ENCODE data around the gene PEX3.
A peak's percentile ranks its signal among the peaks of the same experiment; 100 is the strongest.

PEX3 gene

GRCh38 chr6:143450453-143451371, at the start of gene PEX3, which contains the start of gene ADAT2:
Gene PEX3 (plus strand): TSS chr6:143450805. CDS start chr6:143451043, 238 bp downstream.
Gene ADAT2 (minus strand): TSS chr6:143450695. CDS start chr6:143450658, 37 bp downstream.
- Histone ChIP-seq H3K9ac (ENCODE audit: low read length) (peak within 1 kb of the TSS; percentile 88), H3K27me3 (ENCODE audit: control insufficient read depth, insufficient read depth, low read length) (no peaks in the 10 kb centered on the region), H3K36me3 (ENCODE audit: control insufficient read depth, insufficient read depth, low read length) (no peaks in the 10 kb centered on the region), H3K4me1 (ENCODE audit: control insufficient read depth, insufficient read depth, low read length) (peaks cover 9% of the 10 kb centered on the region), H3K27ac (ENCODE audit: low read depth, low read length) (peak within 1 kb of the TSS; percentile 61), H3K4me3 (ENCODE audit: low read length) (peak within 1 kb of the TSS; percentile 90)

GRCh38 chr6:143401068-143401446, 49.5 kb upstream of the PEX3 start:
- H3K4me1 ChIP-seq (ENCODE audit: control insufficient read depth, insufficient read depth, low read length), result no peaks in the 10 kb centered on the region
- no peak overlapping the region for H3K9ac ChIP-seq (ENCODE audit: low read length)
- no peak overlapping the region for H3K4me3 ChIP-seq (ENCODE audit: low read length)
- no peak overlapping the region for H3K27ac ChIP-seq (ENCODE audit: low read depth, low read length)
- H3K36me3 ChIP-seq (ENCODE audit: control insufficient read depth, insufficient read depth, low read length), result no peaks in the 10 kb centered on the region
- H3K27me3 ChIP-seq (ENCODE audit: control insufficient read depth, insufficient read depth, low read length), result no peaks in the 10 kb centered on the region

- Histone ChIP-seq H3K36me3 (ENCODE audit: control insufficient read depth, insufficient read depth, low read length) (no peaks in the 10 kb centered on the region), H3K27ac (ENCODE audit: low read depth, low read length) (no peak overlapping the region)
Observed at GRCh38 chr6:143401636-143402370, 48.8 kb upstream of the PEX3 start.

GRCh38 chr6:143402721-143403336, 47.8 kb upstream of the PEX3 start:
- Histone ChIP-seq H3K36me3 (ENCODE audit: control insufficient read depth, insufficient read depth, low read length) (no peaks in the 10 kb centered on the region), H3K27ac (ENCODE audit: low read depth, low read length) (no peak overlapping the region), H3K4me3 (ENCODE audit: low read length) (no peak overlapping the region), H3K27me3 (ENCODE audit: control insufficient read depth, insufficient read depth, low read length) (no peaks in the 10 kb centered on the region), H3K4me1 (ENCODE audit: control insufficient read depth, insufficient read depth, low read length) (no peaks in the 10 kb centered on the region), H3K9ac (ENCODE audit: low read length) (no peak overlapping the region)

More at GRCh38 chr6:143401636-143402370, 48.8 kb upstream of the PEX3 start:
- Histone ChIP-seq H3K27me3 (ENCODE audit: control insufficient read depth, insufficient read depth, low read length) (no peaks in the 10 kb centered on the region), H3K4me3 (ENCODE audit: low read length) (no peak overlapping the region), H3K4me1 (ENCODE audit: control insufficient read depth, insufficient read depth, low read length) (no peaks in the 10 kb centered on the region), H3K9ac (ENCODE audit: low read length) (no peak overlapping the region)

GRCh38 chr6:143405373-143406154, 45.0 kb upstream of the PEX3 start:
- H3K36me3 ChIP-seq (ENCODE audit: control insufficient read depth, insufficient read depth, low read length), result no peaks in the 10 kb centered on the region
- H3K27ac ChIP-seq (ENCODE audit: low read depth, low read length), result no peak overlapping the region
- H3K9ac ChIP-seq (ENCODE audit: low read length), result no peak overlapping the region
- H3K4me1 ChIP-seq (ENCODE audit: control insufficient read depth, insufficient read depth, low read length), result no peaks in the 10 kb centered on the region
- no peak overlapping the region for H3K4me3 ChIP-seq (ENCODE audit: low read length)
- no peaks in the 10 kb centered on the region for H3K27me3 ChIP-seq (ENCODE audit: control insufficient read depth, insufficient read depth, low read length)

- no peaks in the 10 kb centered on the region for H3K4me1 ChIP-seq (ENCODE audit: control insufficient read depth, insufficient read depth, low read length)
- H3K27me3 ChIP-seq (ENCODE audit: control insufficient read depth, insufficient read depth, low read length), result no peaks in the 10 kb centered on the region
- no peaks in the 10 kb centered on the region for H3K36me3 ChIP-seq (ENCODE audit: control insufficient read depth, insufficient read depth, low read length)
- H3K4me3 ChIP-seq (ENCODE audit: low read length), result no peak overlapping the region
- H3K27ac ChIP-seq (ENCODE audit: low read depth, low read length), result no peak overlapping the region
- H3K9ac ChIP-seq (ENCODE audit: low read length), result no peak overlapping the region
Observed at GRCh38 chr6:143406673-143407072, 43.9 kb upstream of the PEX3 start.

GRCh38 chr6:143408151-143408786, 42.3 kb upstream of the PEX3 start:
- Histone ChIP-seq H3K27ac (ENCODE audit: low read depth, low read length) (no peak overlapping the region), H3K4me1 (ENCODE audit: control insufficient read depth, insufficient read depth, low read length) (no peaks in the 10 kb centered on the region), H3K36me3 (ENCODE audit: control insufficient read depth, insufficient read depth, low read length) (no peaks in the 10 kb centered on the region), H3K4me3 (ENCODE audit: low read length) (no peak overlapping the region), H3K27me3 (ENCODE audit: control insufficient read depth, insufficient read depth, low read length) (no peaks in the 10 kb centered on the region), H3K9ac (ENCODE audit: low read length) (no peak overlapping the region)

- H3K9ac ChIP-seq (ENCODE audit: low read length), result no peak overlapping the region
- H3K4me1 ChIP-seq (ENCODE audit: control insufficient read depth, insufficient read depth, low read length), result no peaks in the 10 kb centered on the region
- H3K27ac ChIP-seq (ENCODE audit: low read depth, low read length), result no peak overlapping the region
- no peaks in the 10 kb centered on the region for H3K36me3 ChIP-seq (ENCODE audit: control insufficient read depth, insufficient read depth, low read length)
- H3K4me3 ChIP-seq (ENCODE audit: low read length), result no peak overlapping the region
- no peaks in the 10 kb centered on the region for H3K27me3 ChIP-seq (ENCODE audit: control insufficient read depth, insufficient read depth, low read length)
Observed at GRCh38 chr6:143408787-143409162, 41.8 kb upstream of the PEX3 start.

GRCh38 chr6:143410859-143411270, 39.7 kb upstream of the PEX3 start:
- H3K4me1 ChIP-seq (ENCODE audit: control insufficient read depth, insufficient read depth, low read length), result no peaks in the 10 kb centered on the region
- no peaks in the 10 kb centered on the region for H3K36me3 ChIP-seq (ENCODE audit: control insufficient read depth, insufficient read depth, low read length)

GRCh38 chr6:143414769-143415168, 35.8 kb upstream of the PEX3 start:
- Histone ChIP-seq H3K4me1 (ENCODE audit: control insufficient read depth, insufficient read depth, low read length) (no peaks in the 10 kb centered on the region), H3K27ac (ENCODE audit: low read depth, low read length) (no peak overlapping the region), H3K9ac (ENCODE audit: low read length) (no peak overlapping the region), H3K36me3 (ENCODE audit: control insufficient read depth, insufficient read depth, low read length) (no peaks in the 10 kb centered on the region), H3K27me3 (ENCODE audit: control insufficient read depth, insufficient read depth, low read length) (no peaks in the 10 kb centered on the region), H3K4me3 (ENCODE audit: low read length) (no peak overlapping the region)

More at GRCh38 chr6:143410859-143411270, 39.7 kb upstream of the PEX3 start:
- H3K27me3 ChIP-seq (ENCODE audit: control insufficient read depth, insufficient read depth, low read length), result no peaks in the 10 kb centered on the region
- H3K4me3 ChIP-seq (ENCODE audit: low read length), result no peak overlapping the region
- no peak overlapping the region for H3K27ac ChIP-seq (ENCODE audit: low read depth, low read length)
- no peak overlapping the region for H3K9ac ChIP-seq (ENCODE audit: low read length)

GRCh38 chr6:143419526-143419925, 31.1 kb upstream of the PEX3 start:
- H3K36me3 ChIP-seq (ENCODE audit: control insufficient read depth, insufficient read depth, low read length), result no peaks in the 10 kb centered on the region
- no peaks in the 10 kb centered on the region for H3K27me3 ChIP-seq (ENCODE audit: control insufficient read depth, insufficient read depth, low read length)
- H3K9ac ChIP-seq (ENCODE audit: low read length), result no peak overlapping the region
- no peak overlapping the region for H3K27ac ChIP-seq (ENCODE audit: low read depth, low read length)
- no peak overlapping the region for H3K4me3 ChIP-seq (ENCODE audit: low read length)
- H3K4me1 ChIP-seq (ENCODE audit: control insufficient read depth, insufficient read depth, low read length), result no peaks in the 10 kb centered on the region

Data from rectal smooth muscle tissue (tissue), 1 donor.